Skeletal muscle satellite cell (primary cell): ENCODE measurements around the gene BRAT1.

Source experiments
- H3K27me3 ChIP-seq: 2 replicates; pipeline ENCODE4 v1.7.0; 2013; ENCODE audit warnings: low read length; ENCODE audit not compliant: control insufficient read depth, insufficient read depth
- H3K36me3 ChIP-seq: 2 replicates; pipeline ENCODE4 v1.7.0; 2013; ENCODE audit warnings: mild to moderate bottlenecking, control low read depth, low read length; ENCODE audit not compliant: insufficient read depth
- H3K4me1 ChIP-seq: 2 replicates; pipeline ENCODE4 v1.7.0; 2013; ENCODE audit warnings: low read length; ENCODE audit not compliant: control insufficient read depth, insufficient read depth
- H3K4me2 ChIP-seq: 2 replicates; pipeline ENCODE4 v1.7.0; 2013; ENCODE audit warnings: mild to moderate bottlenecking, low read length
- H3K4me3 ChIP-seq: 2 replicates; pipeline ENCODE4 v1.7.0; 2013; ENCODE audit warnings: low read length
- H3K9ac ChIP-seq: 2 replicates; pipeline ENCODE4 v1.7.0; 2013; ENCODE audit warnings: mild to moderate bottlenecking, low read depth, low read length, moderate library complexity
- H3K9me3 ChIP-seq: replicated peaks from 2 replicates; pipeline ENCODE4 v1.7.0; 2013; ENCODE audit warnings: mild to moderate bottlenecking, control low read depth, low read length

BRAT1 gene

DNA sequence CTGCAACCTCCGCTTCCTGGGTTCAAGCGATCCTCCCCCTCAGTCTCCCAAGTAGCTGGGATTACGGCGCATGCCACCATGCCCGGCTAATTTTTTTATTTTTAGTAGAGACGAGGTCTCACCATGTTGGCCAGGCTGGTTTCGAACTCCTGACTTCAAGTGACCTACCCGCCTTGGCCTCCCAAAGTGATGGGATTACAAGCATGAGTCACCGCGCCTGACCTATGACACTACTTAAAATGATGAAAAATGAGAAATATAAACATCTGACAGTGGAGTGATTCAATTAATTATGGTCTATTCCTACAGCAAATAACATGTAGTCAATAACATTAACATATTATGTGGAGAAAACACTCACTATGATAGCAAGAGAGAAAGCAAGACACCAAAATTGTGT lies 2.2 kb downstream of the BRAT1 start:
- Histone ChIP-seq H3K4me3 (no peak overlapping the region), H3K9ac (no peak overlapping the region), H3K27me3 (no peaks in the 10 kb centered on the region), H3K4me1 (peaks cover 18% of the 10 kb centered on the region), H3K36me3 (peaks cover 12% of the 10 kb centered on the region), H3K4me2 (no peak overlapping the region), H3K9me3 (no peaks in the 10 kb centered on the region)

DNA sequence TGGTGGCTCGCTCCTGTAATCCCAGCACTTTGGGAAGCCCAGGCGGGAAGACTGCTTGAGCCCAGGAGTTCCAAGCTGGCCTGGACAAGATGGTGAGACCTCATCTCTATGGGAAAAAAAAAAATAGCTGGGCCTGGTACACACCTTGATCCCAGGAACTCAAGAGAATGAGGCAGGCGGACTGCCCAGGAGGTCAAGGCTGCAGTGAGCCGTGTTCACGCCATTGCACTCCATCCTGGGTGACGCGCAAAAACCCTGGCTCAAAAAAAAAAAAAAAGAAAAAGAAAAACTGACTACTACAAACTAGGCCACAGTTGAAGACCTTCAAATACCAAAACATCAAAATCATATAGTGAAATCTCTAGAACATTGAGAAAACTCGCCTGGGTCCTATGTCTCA lies 3.9 kb downstream of the BRAT1 start:
- no peak overlapping the region for H3K4me3 ChIP-seq
- no peaks in the 10 kb centered on the region for H3K27me3 ChIP-seq
- no peak overlapping the region for H3K9ac ChIP-seq
- H3K36me3 ChIP-seq: peaks cover 24% of the 10 kb centered on the region
- H3K4me1 ChIP-seq: peaks cover 18% of the 10 kb centered on the region
- no peaks in the 10 kb centered on the region for H3K9me3 ChIP-seq
- H3K4me2 ChIP-seq: no peak overlapping the region

DNA sequence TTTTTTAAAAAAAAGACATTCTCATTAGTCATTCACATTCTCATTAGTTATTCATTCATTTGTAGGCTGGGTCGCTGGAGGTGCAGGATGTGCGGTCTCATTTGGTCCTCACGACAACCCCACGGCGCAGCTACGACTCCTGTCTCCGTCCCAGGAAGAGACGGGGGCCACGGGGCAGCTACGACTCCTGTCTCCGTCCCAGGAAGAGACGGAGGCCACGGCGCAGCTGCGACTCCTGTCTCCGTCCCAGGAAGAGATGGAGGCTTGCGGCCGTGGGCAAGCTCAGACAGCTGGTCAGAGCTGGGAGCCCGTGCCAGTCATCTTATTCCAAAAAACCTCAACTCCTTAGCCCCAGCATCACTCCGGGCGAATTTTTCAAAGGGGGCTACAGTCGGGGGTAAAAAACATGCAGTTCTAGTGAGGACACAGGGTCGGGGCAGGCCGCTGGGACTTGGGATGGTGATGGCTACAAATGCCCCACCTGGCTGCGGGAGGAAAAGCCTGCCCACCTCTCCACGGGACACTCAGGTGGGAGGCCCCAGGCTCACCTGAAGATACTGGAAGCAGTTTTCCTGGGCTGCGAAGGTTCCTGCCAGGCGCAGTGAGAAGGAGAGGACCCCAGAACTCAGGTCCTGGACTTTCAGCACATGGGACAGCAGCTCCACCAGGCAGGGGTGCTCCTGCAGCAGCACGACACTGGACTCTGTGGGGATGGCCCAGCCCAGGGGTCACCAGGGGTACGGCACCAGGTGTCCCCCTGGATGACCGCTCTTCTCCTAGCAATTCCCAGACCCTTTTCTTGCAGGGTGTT lies 8.3 kb downstream of the BRAT1 start:
- H3K36me3 ChIP-seq: peaks cover 42% of the 10 kb centered on the region
- H3K4me3 ChIP-seq: no peak overlapping the region
- no peaks in the 10 kb centered on the region for H3K9me3 ChIP-seq
- H3K4me2 ChIP-seq: no peak overlapping the region
- H3K27me3 ChIP-seq: no peaks in the 10 kb centered on the region
- H3K9ac ChIP-seq: no peak overlapping the region
- H3K4me1 ChIP-seq: no peaks in the 10 kb centered on the region

DNA sequence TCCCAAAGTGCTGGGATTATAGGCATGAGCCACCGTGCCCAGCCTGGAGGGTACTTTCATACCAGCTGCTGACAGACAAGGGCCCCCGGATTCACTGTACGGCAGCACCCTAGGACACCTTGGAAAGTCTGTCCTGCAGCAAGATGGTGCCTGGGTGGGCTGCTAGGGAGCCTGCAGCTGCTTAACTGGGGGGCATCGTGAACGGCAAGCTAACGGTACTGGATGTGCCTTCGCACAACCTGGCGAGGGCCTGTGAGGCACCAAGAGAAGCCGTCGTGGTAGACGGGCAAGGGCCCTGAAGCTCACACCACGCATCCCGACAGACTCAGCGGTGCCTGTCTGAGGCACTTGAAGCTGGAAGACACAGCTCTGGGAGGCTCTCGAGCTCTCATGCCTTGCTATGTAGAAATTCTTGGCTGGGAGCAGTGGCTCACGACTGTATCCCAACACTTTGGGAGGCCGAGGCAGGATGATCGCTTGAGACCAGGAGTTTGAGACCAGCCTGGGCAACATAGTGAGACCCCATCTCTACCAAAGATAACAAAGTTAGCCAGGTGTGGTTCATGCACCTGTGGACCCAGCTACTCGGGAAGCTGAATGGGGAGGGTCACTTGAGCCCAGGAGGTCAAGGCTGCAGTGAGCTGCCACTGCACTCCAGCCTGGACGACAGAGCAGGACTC lies 9.4 kb downstream of the BRAT1 start:
- no peaks in the 10 kb centered on the region for H3K27me3 ChIP-seq
- H3K4me1 ChIP-seq: no peaks in the 10 kb centered on the region
- H3K4me2 ChIP-seq: no peak overlapping the region
- peaks cover 46% of the 10 kb centered on the region for H3K36me3 ChIP-seq
- H3K9me3 ChIP-seq: no peaks in the 10 kb centered on the region
- no peak overlapping the region for H3K9ac ChIP-seq
- H3K4me3 ChIP-seq: no peak overlapping the region

GRCh38 chr7:2544541-2545188 lies 10.7 kb downstream of the BRAT1 start:
- H3K9ac ChIP-seq: no peak overlapping the region
- H3K9me3 ChIP-seq: no peaks in the 10 kb centered on the region
- H3K36me3 ChIP-seq: peaks cover 44% of the 10 kb centered on the region
- H3K4me3 ChIP-seq: no peak overlapping the region
- H3K4me1 ChIP-seq: no peaks in the 10 kb centered on the region
- H3K27me3 ChIP-seq: no peaks in the 10 kb centered on the region
- H3K4me2 ChIP-seq: no peak overlapping the region

DNA sequence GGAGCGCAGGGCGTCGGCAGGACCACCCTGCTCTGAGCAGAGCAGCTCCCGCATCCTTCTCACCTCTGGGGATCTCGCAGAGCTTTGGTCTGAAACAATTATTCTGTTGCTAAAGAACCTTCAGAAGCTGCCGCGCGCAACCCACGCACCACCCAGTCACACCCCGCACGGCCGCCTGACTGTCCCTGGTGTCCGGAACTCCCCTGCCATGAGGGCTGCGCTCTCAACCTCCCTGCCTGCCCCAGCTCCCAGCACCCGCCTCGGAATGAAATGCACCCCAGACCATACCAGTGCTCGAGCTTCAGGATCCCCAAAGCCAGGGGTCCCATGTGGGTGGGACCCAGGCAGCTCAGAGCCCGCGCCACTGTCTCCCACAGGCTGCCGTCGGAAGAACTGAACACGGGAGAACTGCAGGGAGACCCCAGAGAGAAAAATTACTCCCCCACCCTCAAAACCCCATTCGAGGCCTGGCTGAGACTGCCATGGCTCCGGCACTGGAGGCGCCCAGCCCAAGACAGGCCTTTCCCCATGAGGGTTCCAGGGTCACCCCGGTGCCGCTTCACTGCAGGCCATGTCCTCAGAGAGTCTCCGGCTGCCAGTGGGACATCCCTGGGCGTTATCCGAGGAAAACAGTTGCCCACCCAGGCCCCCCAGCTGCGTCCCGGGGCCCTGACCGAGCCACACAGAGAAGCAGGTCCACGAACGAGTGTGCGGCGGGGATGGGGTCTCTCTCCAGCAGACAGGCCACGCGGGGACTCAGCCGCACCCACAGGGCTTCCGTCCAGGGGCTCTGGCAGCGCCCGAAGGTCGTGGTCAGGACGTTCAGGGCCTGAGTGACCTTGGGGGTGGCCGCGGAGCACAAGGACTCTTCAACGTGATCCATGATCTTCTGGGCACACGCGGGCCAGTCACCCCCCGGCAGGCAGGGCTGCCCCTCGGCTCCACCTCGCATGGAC lies 12.1 kb downstream of the BRAT1 start:
- no peak overlapping the region for H3K4me3 ChIP-seq
- H3K36me3 ChIP-seq: peaks cover 56% of the 10 kb centered on the region
- H3K9me3 ChIP-seq: no peaks in the 10 kb centered on the region
- H3K4me2 ChIP-seq: no peak overlapping the region
- H3K27me3 ChIP-seq: no peaks in the 10 kb centered on the region
- H3K9ac ChIP-seq: no peak overlapping the region
- H3K4me1 ChIP-seq: no peaks in the 10 kb centered on the region

- Histone ChIP-seq H3K4me3 (no peak overlapping the region), H3K4me1 (no peaks in the 10 kb centered on the region), H3K4me2 (no peak overlapping the region), H3K36me3 (peaks cover 48% of the 10 kb centered on the region), H3K9me3 (no peaks in the 10 kb centered on the region), H3K27me3 (no peaks in the 10 kb centered on the region), H3K9ac (no peak overlapping the region)
Measured at GRCh38 chr7:2542011-2542915, 13.1 kb downstream of the BRAT1 start.

GRCh38 chr7:2541291-2542010 lies 13.9 kb downstream of the BRAT1 start:
- no peaks in the 10 kb centered on the region for H3K27me3 ChIP-seq
- no peak overlapping the region for H3K4me2 ChIP-seq
- no peak overlapping the region for H3K9ac ChIP-seq
- H3K36me3 ChIP-seq: peaks cover 44% of the 10 kb centered on the region
- no peak overlapping the region for H3K4me3 ChIP-seq
- H3K9me3 ChIP-seq: no peaks in the 10 kb centered on the region
- H3K4me1 ChIP-seq: no peaks in the 10 kb centered on the region

GRCh38 chr7:2540641-2541051 lies 14.7 kb downstream of the BRAT1 start:
- H3K4me2 ChIP-seq: no peak overlapping the region
- no peaks in the 10 kb centered on the region for H3K9me3 ChIP-seq
- H3K36me3 ChIP-seq: peaks cover 39% of the 10 kb centered on the region
- H3K4me1 ChIP-seq: no peaks in the 10 kb centered on the region
- H3K4me3 ChIP-seq: no peak overlapping the region
- H3K9ac ChIP-seq: no peak overlapping the region
- H3K27me3 ChIP-seq: no peaks in the 10 kb centered on the region

GRCh38 chr7:2540133-2540532 lies 15.2 kb downstream of the BRAT1 start:
- Histone ChIP-seq H3K4me1 (no peaks in the 10 kb centered on the region), H3K4me2 (no peak overlapping the region), H3K9me3 (no peaks in the 10 kb centered on the region), H3K27me3 (no peaks in the 10 kb centered on the region), H3K9ac (no peak overlapping the region), H3K4me3 (no peak overlapping the region), H3K36me3 (peaks cover 37% of the 10 kb centered on the region)
